ENCODE measurements around the gene KRT2.

The KRT2 gene

GRCh38 chr12:52663420-52663819 lies 11.4 kb upstream of the KRT2 start:
- no peak for DNase-seq (ENCODE audit: low spot score)

- no peak for DNase-seq (ENCODE audit: low spot score)
Measured at GRCh38 chr12:52662918-52663229, 10.9 kb upstream of the KRT2 start.

- DNase-seq (ENCODE audit: low spot score), result no peak
Measured at GRCh38 chr12:52662093-52662917, 10.3 kb upstream of the KRT2 start.

GRCh38 chr12:52661668-52662067 lies 9.7 kb upstream of the KRT2 start:
- no peak for DNase-seq (ENCODE audit: low spot score)

GRCh38 chr12:52660934-52661499 lies 9.0 kb upstream of the KRT2 start:
- no peak for DNase-seq (ENCODE audit: low spot score)

- no peak for DNase-seq (ENCODE audit: low spot score)
Measured at GRCh38 chr12:52659951-52660350, 7.9 kb upstream of the KRT2 start.

- DNase-seq (ENCODE audit: low spot score), result no peak
Measured at GRCh38 chr12:52659395-52659794, 7.4 kb upstream of the KRT2 start.

DNA sequence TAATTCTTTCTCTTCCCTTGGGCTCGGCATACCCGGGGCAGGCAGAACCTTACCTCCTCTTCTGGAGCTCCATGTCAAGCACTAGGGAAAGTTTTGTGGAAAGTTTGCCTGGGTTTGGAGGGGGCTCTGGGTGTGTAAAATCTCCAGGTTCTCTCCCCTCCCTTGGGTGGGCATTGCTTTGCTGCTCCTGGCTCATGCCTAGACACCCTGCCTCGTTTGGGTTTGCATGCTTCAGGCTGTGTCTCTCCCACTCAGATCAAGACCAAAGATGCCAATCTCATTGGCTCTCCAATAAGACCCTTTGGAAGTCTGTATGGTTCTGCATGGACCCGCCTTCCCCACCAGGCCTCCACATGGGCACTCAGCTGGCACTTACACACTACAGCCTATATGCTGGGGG lies 6.2 kb upstream of the KRT2 start:
- DNase-seq (ENCODE audit: low spot score), result no peak

- DNase-seq (ENCODE audit: low spot score), result no peak
Measured at GRCh38 chr12:52657250-52657902, 5.4 kb upstream of the KRT2 start.

- DNase-seq (ENCODE audit: low spot score), result no peak
Measured at GRCh38 chr12:52656616-52657015, 4.6 kb upstream of the KRT2 start.

DNA sequence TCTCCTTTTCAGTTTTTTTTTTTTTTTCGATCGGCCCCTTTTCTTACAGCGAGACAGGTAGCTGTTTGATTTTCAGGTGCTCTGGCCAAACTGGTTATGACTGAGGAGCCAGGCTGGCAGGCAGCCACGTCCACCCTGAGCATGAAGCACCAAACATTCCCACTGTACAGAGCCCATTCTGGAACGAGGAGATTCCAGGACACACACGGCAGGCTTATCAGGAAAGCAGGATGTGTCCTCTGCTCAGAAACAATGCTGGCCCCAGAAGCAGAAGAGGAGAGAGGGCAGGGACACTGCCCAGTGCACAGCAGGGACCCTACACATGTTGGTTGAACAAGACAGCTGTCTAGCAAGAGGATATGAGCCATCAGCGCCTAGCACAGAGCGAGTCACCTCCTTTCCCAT lies 3.7 kb upstream of the KRT2 start:
- no peak for DNase-seq (ENCODE audit: low spot score)

DNA sequence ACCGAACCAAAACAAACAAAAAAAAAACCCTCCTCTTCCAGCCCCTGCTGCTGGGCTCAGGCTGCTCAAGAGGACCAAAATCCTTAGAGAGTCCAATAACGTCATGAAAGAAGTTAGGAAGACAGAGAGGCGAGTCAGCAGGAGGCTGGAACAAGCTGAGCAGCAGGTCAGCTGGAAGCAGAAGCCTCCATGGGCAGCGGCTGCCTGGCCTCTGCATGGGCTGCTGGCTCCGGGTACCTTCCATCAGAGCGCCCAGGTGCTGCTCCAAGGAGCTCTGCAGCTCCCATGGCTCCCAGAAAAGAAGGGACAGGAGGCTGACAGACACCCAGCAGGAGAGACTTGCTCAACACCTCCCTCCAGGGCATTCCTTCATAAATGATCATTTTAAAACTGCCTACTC lies 3.2 kb upstream of the KRT2 start:
- no peak for DNase-seq (ENCODE audit: low spot score)

DNA sequence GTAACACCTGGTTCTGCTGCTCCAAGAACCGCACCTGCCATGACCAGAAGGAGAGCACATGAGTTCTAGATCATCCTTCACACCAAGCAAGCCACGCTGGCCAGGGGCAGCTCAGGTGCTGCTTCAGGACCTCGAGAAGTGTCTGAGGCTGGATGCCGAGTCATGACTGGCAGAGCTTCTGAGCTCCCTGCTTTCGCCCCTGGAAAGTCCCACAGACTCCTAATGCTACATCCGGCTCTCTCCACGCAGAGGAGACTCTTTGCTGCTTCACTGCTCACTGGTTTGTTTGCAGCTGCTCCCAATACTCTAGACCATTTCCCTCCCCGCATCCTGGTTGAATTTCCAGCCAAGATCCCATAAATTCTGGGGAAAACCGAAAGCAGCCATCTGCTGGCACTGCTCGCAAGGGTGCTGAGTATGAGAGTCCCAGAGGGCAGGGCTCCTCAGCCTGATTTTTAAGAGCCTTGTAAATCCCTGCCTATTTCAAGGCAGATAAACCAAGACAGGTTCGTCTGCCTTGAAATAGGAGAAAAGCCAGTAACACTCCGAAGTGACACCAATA lies 1.4 kb downstream of the KRT2 start:
- DNase-seq (ENCODE audit: low spot score), result no peak

- no peak for DNase-seq (ENCODE audit: low spot score)
Measured at GRCh38 chr12:52649066-52649465, 2.9 kb downstream of the KRT2 start.

DNA sequence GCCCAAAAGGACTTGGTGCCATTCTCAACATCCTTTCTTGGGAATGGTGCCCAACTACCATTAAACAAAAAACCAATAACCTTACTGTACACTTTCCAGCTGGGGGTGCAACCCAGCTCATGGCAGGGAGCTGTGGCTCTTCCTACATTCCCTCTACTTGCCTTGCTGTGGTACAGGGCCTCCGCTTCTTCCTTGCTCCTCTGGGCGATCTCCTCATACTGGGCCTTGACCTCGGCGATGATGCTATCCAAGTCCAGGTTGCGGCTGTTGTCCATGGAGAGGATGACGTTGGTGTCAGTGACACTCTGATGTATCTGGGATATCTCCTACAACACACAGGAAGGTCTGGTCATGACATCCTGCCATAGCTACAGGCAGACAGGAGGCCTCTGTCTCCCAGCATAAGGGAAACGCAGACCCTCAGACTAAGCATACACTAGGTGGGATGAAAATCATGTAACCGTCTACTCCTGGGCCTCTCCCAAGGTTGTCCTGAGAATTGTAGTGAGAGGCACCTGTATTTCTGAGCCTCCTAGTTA lies 3.9 kb downstream of the KRT2 start:
- DNase-seq (ENCODE audit: low spot score), result no peak

GRCh38 chr12:52647601-52648000 lies 4.4 kb downstream of the KRT2 start:
- no peak for DNase-seq (ENCODE audit: low spot score)

DNA sequence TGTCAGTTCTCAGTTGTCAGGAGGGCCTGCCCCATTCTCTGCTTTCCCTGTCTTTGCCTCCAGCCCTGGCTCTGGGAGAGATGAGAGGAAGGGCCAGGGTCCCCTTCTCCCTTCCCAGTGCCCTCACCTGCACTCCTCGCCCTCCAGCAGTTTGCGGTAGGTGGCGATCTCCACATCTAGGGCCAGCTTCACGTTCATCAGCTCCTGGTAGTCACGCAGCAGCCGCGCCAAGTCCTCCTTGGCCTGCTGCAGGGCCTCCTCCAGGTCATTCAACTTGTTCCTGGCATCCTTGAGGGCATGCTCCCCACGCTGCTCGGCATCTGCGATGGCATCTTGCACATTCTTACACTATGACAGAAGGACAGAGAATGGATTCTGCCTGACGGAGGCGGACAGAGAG lies 5.4 kb downstream of the KRT2 start:
- no peak for DNase-seq (ENCODE audit: low spot score)

- DNase-seq (ENCODE audit: low spot score), result no peak
Measured at GRCh38 chr12:52645982-52646381, 6.0 kb downstream of the KRT2 start.

DNA sequence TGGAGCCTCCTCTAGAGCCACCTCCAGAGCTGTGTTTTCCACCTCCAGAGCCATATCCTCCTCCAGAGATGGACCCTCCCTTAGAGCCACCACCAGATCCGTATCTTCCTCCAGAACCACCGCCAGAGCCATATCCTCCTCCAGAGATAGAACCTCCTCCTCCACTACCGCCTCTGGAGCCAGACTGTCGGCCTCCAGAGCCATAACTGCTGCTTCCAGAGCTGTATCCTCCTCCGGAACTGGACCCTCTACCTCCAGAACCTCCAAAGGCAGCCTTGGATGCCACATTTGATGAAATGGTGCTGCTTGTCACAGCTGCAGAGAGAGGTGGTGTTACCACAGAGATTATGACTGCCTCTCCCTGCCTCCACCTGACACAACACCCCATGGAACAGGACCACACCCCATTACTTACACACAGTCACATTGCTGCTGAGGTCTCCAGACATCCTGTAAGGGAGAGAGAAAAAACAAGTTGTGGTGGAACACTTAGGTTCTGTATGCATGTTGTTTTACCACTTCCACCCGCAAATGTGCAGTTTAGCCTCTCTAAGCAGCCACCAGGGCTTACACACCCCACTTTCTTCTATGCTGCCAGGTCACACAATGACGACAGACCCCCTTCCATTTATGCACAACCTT lies 6.8 kb downstream of the KRT2 start:
- peak; percentile 82 for DNase-seq (ENCODE audit: low spot score)

- DNase-seq (ENCODE audit: low spot score), result no peak
Measured at GRCh38 chr12:52644078-52644415, 8.0 kb downstream of the KRT2 start.

GRCh38 chr12:52643233-52644077 lies 8.6 kb downstream of the KRT2 start:
- no peak for DNase-seq (ENCODE audit: low spot score)

DNA sequence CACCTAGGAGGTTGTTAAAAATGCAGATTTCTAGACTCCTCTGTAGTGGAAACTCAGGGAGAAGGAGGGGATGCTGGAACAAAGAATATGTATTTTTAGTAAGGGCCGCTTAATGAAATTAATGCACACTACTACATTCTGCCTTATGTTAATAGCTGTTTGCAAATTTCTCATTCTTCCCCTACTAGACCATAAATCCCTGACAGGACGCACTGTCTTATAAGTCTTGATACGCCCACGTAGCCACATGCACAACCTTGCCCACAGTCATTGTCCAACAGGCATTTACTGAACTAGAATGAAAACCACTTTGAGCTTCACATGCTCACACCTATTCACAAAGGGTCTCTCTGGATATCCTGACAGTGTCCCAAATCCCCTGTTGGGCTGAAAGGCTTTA lies 10.5 kb downstream of the KRT2 start:
- DNase-seq (ENCODE audit: low spot score), result no peak
